Measurements from ENCODE around the gene TYW1. TPM values are rescaled to one million over a fixed set of nuclear protein-coding genes. Genes with fewer than 3 reads are reported as not detected.
"Not testable (repeated sequence)": the region's sequence is repeated elsewhere in the genome, so short reads cannot be mapped to it uniquely, and the experiment has no call there.

Gene TYW1
- total RNA-seq, 1 experiment from 2014 or later = 25.9 TPM

GRCh38 chr7:66989552-66989951, 7.1 kb upstream of the TYW1 start:
- not testable (repeated sequence) for DNase-seq (ENCODE audit: extremely low read depth, low read depth)

GRCh38 chr7:66994051-66994450, 2.6 kb upstream of the TYW1 start:
- DNase-seq (ENCODE audit: extremely low read depth, low read depth) = not testable (repeated sequence)

- DNase-seq (ENCODE audit: extremely low read depth, low read depth) = peak; percentile 83
These were observed 2.0 kb upstream of the TYW1 start for GRCh38 chr7:66994691-66995049.

- DNase-seq (ENCODE audit: extremely low read depth, low read depth) = peak; percentile 99
These were observed 1.4 kb upstream of the TYW1 start, which contains the start of gene SBDS for GRCh38 chr7:66995050-66995776. SBDS (minus strand) TSS chr7:66995586; CDS start chr7:66995417, 169 bp downstream.

- peak; percentile 17 for DNase-seq (ENCODE audit: extremely low read depth, low read depth)
These were observed 4.1 kb downstream of the TYW1 start for GRCh38 chr7:67000601-67001258.

GRCh38 chr7:67004145-67004544, 7.5 kb downstream of the TYW1 start:
- DNase-seq (ENCODE audit: extremely low read depth, low read depth) = not testable (repeated sequence)

- DNase-seq (ENCODE audit: extremely low read depth, low read depth) = no peak
These were observed 10.3 kb downstream of the TYW1 start for GRCh38 chr7:67006965-67007364.

GRCh38 chr7:67008260-67008659, 11.6 kb downstream of the TYW1 start:
- DNase-seq (ENCODE audit: extremely low read depth, low read depth) = no peak

GRCh38 chr7:67009677-67010076, 13.0 kb downstream of the TYW1 start:
- DNase-seq (ENCODE audit: extremely low read depth, low read depth) = not testable (repeated sequence)

GRCh38 chr7:67014076-67014622, 17.5 kb downstream of the TYW1 start:
- not testable (repeated sequence) for DNase-seq (ENCODE audit: extremely low read depth, low read depth)

- not testable (repeated sequence) for DNase-seq (ENCODE audit: extremely low read depth, low read depth)
These were observed 21.3 kb downstream of the TYW1 start for GRCh38 chr7:67017971-67018370.

- no peak for DNase-seq (ENCODE audit: extremely low read depth, low read depth)
These were observed 22.3 kb downstream of the TYW1 start for GRCh38 chr7:67018940-67019339.

GRCh38 chr7:67019562-67020390, 23.1 kb downstream of the TYW1 start:
- no peak for DNase-seq (ENCODE audit: extremely low read depth, low read depth)

GRCh38 chr7:67021260-67021659, 24.6 kb downstream of the TYW1 start:
- DNase-seq (ENCODE audit: extremely low read depth, low read depth) = no peak

GRCh38 chr7:67022511-67022910, 25.9 kb downstream of the TYW1 start:
- no peak for DNase-seq (ENCODE audit: extremely low read depth, low read depth)

- not testable (repeated sequence) for DNase-seq (ENCODE audit: extremely low read depth, low read depth)
These were observed 28.8 kb downstream of the TYW1 start for GRCh38 chr7:67025459-67025858.

- not testable (repeated sequence) for DNase-seq (ENCODE audit: extremely low read depth, low read depth)
These were observed 35.1 kb downstream of the TYW1 start for GRCh38 chr7:67031685-67032084.

GRCh38 chr7:67033251-67033650, 36.6 kb downstream of the TYW1 start:
- no peak for DNase-seq (ENCODE audit: extremely low read depth, low read depth)

- not testable (repeated sequence) for DNase-seq (ENCODE audit: extremely low read depth, low read depth)
These were observed 40.1 kb downstream of the TYW1 start for GRCh38 chr7:67036432-67037395.

GRCh38 chr7:67040832-67041231, 44.2 kb downstream of the TYW1 start:
- not testable (repeated sequence) for DNase-seq (ENCODE audit: extremely low read depth, low read depth)

All from NCI-H460 (cell line).